ENCODE measurements around the gene MATR3.
A peak's percentile ranks its signal among the peaks of the same experiment; 100 is the strongest.

MATR3 gene

GRCh38 chr5:139272471-139273321, 20.8 kb upstream of the MATR3 start:
- DNase-seq (ENCODE audit: low spot score), result no peak

- DNase-seq (ENCODE audit: low spot score), result no peak
Measured at GRCh38 chr5:139273322-139273571, 20.3 kb upstream of the MATR3 start.

DNA sequence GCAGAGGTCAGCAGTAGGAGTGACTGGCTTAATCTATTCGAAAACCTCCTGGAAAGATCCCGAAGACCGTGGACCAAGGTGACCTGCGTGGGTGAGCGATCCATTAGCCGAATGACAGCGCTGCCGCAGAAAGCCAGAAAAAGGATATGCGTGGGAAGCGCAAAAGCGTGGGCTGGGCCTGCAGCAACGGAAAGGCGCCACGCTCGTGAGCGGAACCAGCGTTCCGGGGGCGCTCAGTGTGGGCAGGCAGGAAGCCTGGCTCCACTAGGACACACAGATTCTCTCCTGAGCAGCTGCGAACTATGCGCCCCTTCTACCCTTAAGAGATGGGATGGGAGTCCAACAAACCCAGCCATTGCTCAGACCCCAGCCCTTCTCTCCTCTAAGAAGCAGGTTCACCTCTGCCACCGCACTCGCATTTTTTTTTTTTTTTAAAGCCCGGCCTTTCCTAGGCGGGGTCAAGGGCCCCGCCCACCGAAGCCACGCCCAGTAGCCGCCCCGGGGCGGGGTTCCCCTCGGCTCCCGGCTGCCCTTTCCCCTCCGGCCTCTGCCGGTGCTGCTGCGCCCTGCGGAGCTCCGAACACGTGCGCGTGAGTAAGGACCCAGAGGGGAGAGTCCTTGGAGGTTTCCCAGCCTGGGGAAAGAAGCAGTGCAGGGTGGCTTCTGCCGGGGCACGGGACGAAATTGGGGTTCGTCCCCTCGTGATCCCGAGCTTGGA, 19.8 kb upstream of the MATR3 start:
- peak; percentile 89 for DNase-seq (ENCODE audit: low spot score)

DNA sequence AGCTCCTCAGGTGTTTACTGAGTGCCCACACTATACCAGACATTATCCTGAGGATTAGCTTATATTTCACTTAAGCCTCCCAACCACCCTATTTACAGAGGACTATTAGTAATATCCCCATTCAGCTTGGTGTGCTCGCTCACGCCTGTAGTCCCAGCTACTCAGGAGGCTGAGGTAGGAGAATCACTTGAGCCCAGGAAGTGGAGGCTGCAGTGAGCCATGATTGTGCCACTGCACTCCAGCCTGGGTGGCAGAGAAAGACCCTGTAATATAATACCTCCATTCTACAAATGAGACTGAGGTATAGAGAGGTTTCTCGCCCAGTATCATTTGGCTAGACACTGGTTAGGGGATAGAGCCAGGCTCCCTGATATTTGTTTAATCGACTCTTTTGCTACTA, 18.0 kb upstream of the MATR3 start:
- DNase-seq (ENCODE audit: low spot score), result no peak

GRCh38 chr5:139275956-139276355, 17.6 kb upstream of the MATR3 start:
- DNase-seq (ENCODE audit: low spot score), result no peak

GRCh38 chr5:139276426-139276825, 17.1 kb upstream of the MATR3 start:
- DNase-seq (ENCODE audit: low spot score), result no peak

GRCh38 chr5:139277171-139277570, 16.4 kb upstream of the MATR3 start:
- DNase-seq (ENCODE audit: low spot score), result peak; percentile 87

GRCh38 chr5:139278540-139279274, 14.8 kb upstream of the MATR3 start:
- DNase-seq (ENCODE audit: low spot score), result no peak

DNA sequence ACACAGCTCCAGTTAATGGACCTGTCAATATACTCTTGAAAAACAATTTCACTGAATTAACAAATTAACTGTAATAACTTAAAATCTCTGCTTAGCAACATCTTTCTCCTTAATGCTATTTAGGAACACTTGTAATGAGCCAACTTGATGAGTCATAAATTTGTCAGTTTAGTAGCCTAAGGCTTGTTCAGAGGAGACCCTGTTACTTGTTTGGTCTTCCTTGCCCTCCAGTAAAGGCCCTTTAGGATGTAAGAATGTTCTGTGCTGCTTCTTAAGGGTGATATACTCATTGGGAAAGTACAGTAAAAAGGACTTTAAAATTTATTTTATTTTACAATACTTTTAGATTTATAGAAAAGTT, 11.4 kb upstream of the MATR3 start:
- no peak for DNase-seq (ENCODE audit: low spot score)

DNA sequence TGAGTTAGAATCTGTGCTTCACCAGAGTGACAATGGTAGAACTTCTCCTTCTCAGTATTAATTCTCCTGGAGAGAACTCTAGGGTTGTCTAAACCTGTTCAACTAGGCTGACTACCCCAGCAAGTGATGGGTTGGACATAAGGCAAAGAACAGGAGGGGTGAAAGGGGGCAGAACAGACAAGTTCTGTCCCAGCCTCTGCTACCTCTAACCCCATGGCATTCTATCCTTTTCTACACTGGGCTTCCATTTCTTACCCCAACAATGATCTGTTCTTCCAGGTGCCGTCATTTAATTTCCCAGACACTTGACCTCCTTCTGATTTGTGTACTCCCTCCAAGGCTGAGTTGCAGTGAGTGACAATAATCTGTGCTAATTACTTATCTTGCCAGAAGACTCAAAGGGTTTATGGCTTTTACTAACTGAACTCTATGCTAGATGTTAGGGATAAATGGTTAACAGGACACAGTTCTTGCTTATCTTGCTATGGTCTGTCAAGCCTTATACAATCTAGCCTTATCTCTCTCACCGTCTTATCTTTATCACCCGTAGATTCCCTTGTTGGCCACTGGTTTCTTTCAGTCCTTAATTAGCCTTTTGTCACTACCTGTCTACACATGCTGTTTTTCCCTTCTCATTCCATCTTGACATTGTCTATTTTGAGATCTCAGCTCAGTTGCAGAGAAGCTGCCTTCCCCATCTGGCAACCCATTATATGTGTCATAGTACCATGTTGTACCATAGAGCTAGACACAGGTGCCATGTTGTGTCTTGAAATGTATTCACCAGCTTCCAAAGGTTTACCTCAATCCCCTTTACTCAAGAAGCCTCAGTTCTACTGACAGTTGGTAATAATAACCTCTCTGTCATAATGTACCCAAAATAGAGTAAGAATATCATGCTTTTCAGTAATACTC, 10.0 kb upstream of the MATR3 start:
- DNase-seq (ENCODE audit: low spot score), result no peak

GRCh38 chr5:139284295-139284694, 9.2 kb upstream of the MATR3 start:
- no peak for DNase-seq (ENCODE audit: low spot score)

- no peak for DNase-seq (ENCODE audit: low spot score)
Measured at GRCh38 chr5:139285651-139286392, 7.7 kb upstream of the MATR3 start.

GRCh38 chr5:139287890-139288635, 5.5 kb upstream of the MATR3 start:
- DNase-seq (ENCODE audit: low spot score), result no peak

GRCh38 chr5:139291051-139291450, 2.5 kb upstream of the MATR3 start:
- DNase-seq (ENCODE audit: low spot score), result no peak

GRCh38 chr5:139293202-139293506, 386 bp upstream of the MATR3 start:
- no peak for DNase-seq (ENCODE audit: low spot score)

- peak; percentile 83 for DNase-seq (ENCODE audit: low spot score)
Measured at GRCh38 chr5:139294374-139295165, 1.0 kb downstream of the MATR3 start.

- no peak for DNase-seq (ENCODE audit: low spot score)
Measured at GRCh38 chr5:139295346-139296057, 2.0 kb downstream of the MATR3 start.

- no peak for DNase-seq (ENCODE audit: low spot score)
Measured at GRCh38 chr5:139296198-139296597, 2.7 kb downstream of the MATR3 start.

GRCh38 chr5:139296862-139297326, 3.4 kb downstream of the MATR3 start:
- no peak for DNase-seq (ENCODE audit: low spot score)

Measured in pons (tissue), 1 donor.